Vagina (tissue), 2 donors: ENCODE measurements around the gene DGCR2.
A peak's percentile ranks its signal among the peaks of the same experiment; 100 is the strongest.

ENCODE experiments used
- CTCF ChIP-seq, 3 experiments: fragments of 450-650 bp in 2 of 3; fragments of 200-600 bp in 1 of 3; sonication (generic) in 1 of 3; IDR thresholded peaks; one replicate each; pipeline ENCODE4 v1.5.1; 2017 to 2019; ENCODE audit warnings: antibody characterized with exemption in 3 of 3, mild to moderate bottlenecking in 2 of 3, moderate library complexity in 2 of 3
- POLR2AphosphoS5 ChIP-seq, 2 donors: sonication (generic); formaldehyde crosslinking; IDR thresholded peaks; one replicate each; pipeline ENCODE4 v1.9.0; 2017; ENCODE audit warnings: antibody characterized with exemption in 2 of 2, mild to moderate bottlenecking in 2 of 2, low read depth in 1 of 2; ENCODE audit not compliant: insufficient read depth in 1 of 2

- TF ChIP-seq CTCF (IDR thresholded peaks at IDR 0.05) (no peak), POLR2AphosphoS5 (IDR thresholded peaks at IDR 0.05; ENCODE audit: insufficient read depth in 1 of 2, low read depth in 1 of 2) (peak in 1 of 2 donors; percentile 97)
Observed at GRCh38 chr22:19109198-19110063, 12.8 kb downstream of the DGCR2 start.
